Measurements from ENCODE around the gene CLASRP. TPM values are rescaled to one million over a fixed set of nuclear protein-coding genes. Genes with fewer than 3 reads are reported as not detected.

CLASRP gene
- polyA plus RNA-seq, 2 of the 4 experiments (the other 2 are of a cell fraction), result 39.0 to 86.4 TPM

GRCh38 chr19:45001087-45001739, 37.6 kb upstream of the CLASRP start, which contains the start of gene RELB:
Gene RELB, plus strand, starts transcription at chr19:45001464. Its CDS starts 116 bp downstream, at chr19:45001580.
- no peaks in the 10 kb centered on the region for H3K9me3 ChIP-seq
- H3K27ac ChIP-seq, result peak within 1 kb of the TSS; percentile 83 to 95
- H3K4me3 ChIP-seq, result peak within 1 kb of the TSS; percentile 96
- ATAC-seq (peak; percentile 66 to 78), FAIRE-seq (no peak), DNase-seq (ENCODE audit: low read depth in 1 of 2, low spot score in 1 of 2) (peak; percentile 93 to 99)
- peak within 1 kb of the TSS; percentile 95 for H3K4me2 ChIP-seq
- WGBS (ENCODE audit: missing lambda C conversion rate), result 2% methylated on average over 11 of the region's 79 CpGs
- CTCF ChIA-PET, result interaction anchor here (0.9 to 3.8 kb wide), 5 partner anchors 12 to 58 kb away, joined by 3 to 26 read pairs (median 6); no protein-coding TSS in a partner anchor
- peaks cover 7% of the 10 kb centered on the region; the same call in 1 of the 3 replicates for H3K4me1 ChIP-seq
- POLR2A ChIA-PET, result interaction anchor here (0.6 to 2.5 kb wide), 11 partner anchors 10 to 1507 kb away, joined by 3 to 27 read pairs (median 4); partner anchors contain the start of genes CLASRP, CLPTM1 and PPP1R37
- no peak for TF ChIP-seq POLR2AphosphoS2 (conservative IDR thresholded peaks at IDR 0.05; ENCODE audit: low read length)
- TF ChIP-seq HMGXB4 (CRISPR knock-in tag; IDR thresholded peaks at IDR 0.05; ENCODE audit: borderline replicate concordance), result no peak
- TF ChIP-seq PHF8 (IDR thresholded peaks at IDR 0.05; ENCODE audit: borderline replicate concordance, low read depth), result peak; percentile 85
- no peak for TF ChIP-seq CTCF (IDR thresholded peaks at IDR 0.05)
- no peak for TF ChIP-seq SMC3 (IDR thresholded peaks at IDR 0.05)
- TF ChIP-seq NR3C1 (IDR thresholded peaks at IDR 0.05), result no peak
- TF ChIP-seq BHLHE40 (IDR thresholded peaks at IDR 0.05; ENCODE audit: low read depth, low read length), result peak; percentile 57
- 0 out of 2 replicates have a peak, but pooled peaks have one; percentile 57 for TF ChIP-seq MAZ (IDR thresholded peaks at IDR 0.05; ENCODE audit: borderline replicate concordance, low read depth, low read length)
- TF ChIP-seq HOXB13 (CRISPR knock-in tag; IDR thresholded peaks at IDR 0.05; ENCODE audit: low read depth), result peak; percentile 62; the same call in 1 of the 2 replicates
- no peak for TF ChIP-seq NPAS2 (CRISPR knock-in tag; IDR thresholded peaks at IDR 0.05; ENCODE audit: borderline replicate concordance)
- TF ChIP-seq ESRRA (IDR thresholded peaks at IDR 0.05; ENCODE audit: borderline replicate concordance, low read length), result no peak
- TF ChIP-seq ELK1 (IDR thresholded peaks at IDR 0.05; ENCODE audit: low read depth, low read length), result no peak
- 0 out of 2 replicates have a peak, but pooled peaks have one; percentile 27 for TF ChIP-seq REST (IDR thresholded peaks at IDR 0.05)
- peak; percentile 61; the same call in 1 of the 2 replicates for TF ChIP-seq MAX (IDR thresholded peaks at IDR 0.05)
- TF ChIP-seq SREBF2 (IDR thresholded peaks at IDR 0.05), result no peak
- TF ChIP-seq KDM5A (IDR thresholded peaks at IDR 0.05), result no peak
- TF ChIP-seq PBX3 (IDR thresholded peaks at IDR 0.05), result peak; percentile 74; the same call in 1 of the 2 replicates
- no peak for TF ChIP-seq FOSL2 (IDR thresholded peaks at IDR 0.05)
- TF ChIP-seq FOSL2 (CRISPR knock-in tag; IDR thresholded peaks at IDR 0.05), result peak; percentile 42; the same call in 1 of the 2 replicates
- no peak for TF ChIP-seq CHD4 (IDR thresholded peaks at IDR 0.05; ENCODE audit: borderline replicate concordance)
- no peak for TF ChIP-seq HEYL (CRISPR knock-in tag; IDR thresholded peaks at IDR 0.05)
- TF ChIP-seq RNF2 (IDR thresholded peaks at IDR 0.05; ENCODE audit: borderline replicate concordance, low read depth), result no peak
- no peak for TF ChIP-seq CBX2 (IDR thresholded peaks at IDR 0.05; ENCODE audit: borderline replicate concordance, low read depth)
- no peak for TF ChIP-seq EHF (CRISPR knock-in tag; IDR thresholded peaks at IDR 0.05)
- TF ChIP-seq ZFP36 (IDR thresholded peaks at IDR 0.05; ENCODE audit: borderline replicate concordance, partially characterized antibody), result no peak
- TF ChIP-seq EP300 (IDR thresholded peaks at IDR 0.05), result no peak
- TF ChIP-seq CBX8 (IDR thresholded peaks at IDR 0.05), result no peak
- TF ChIP-seq USF2 (IDR thresholded peaks at IDR 0.05), result peak; percentile 95
- no peak for TF ChIP-seq MYC (IDR thresholded peaks at IDR 0.05; ENCODE audit: borderline replicate concordance, low read length)

All from A549 (cell line).